ENCODE results near the gene TRABD2A. TPM values are rescaled to one million over a fixed set of nuclear protein-coding genes. Genes with fewer than 3 reads are reported as not detected.

The TRABD2A gene
- polyA plus RNA-seq, 4 donors, result 2.0 to 35.5 (median 14.1) TPM

- H3K4me3 ChIP-seq (ENCODE audit: low read depth in 1 of 3, low read length in 3 of 3), result peak overlapping the region; percentile 74 to 98 (median 88)
- 4 to 6% (median 6%) methylated on average over 15 of the region's 15 CpGs for WGBS, 3 donors
- FAIRE-seq, result no peak
- no peaks in the 10 kb centered on the region for H3K9me3 ChIP-seq (ENCODE audit: control insufficient read depth in 2 of 2, insufficient read depth in 1 of 2, low read depth in 1 of 2, low read length in 1 of 2)
- H3K36me3 ChIP-seq (ENCODE audit: control insufficient read depth in 3 of 3, insufficient read depth in 2 of 3, low read depth in 1 of 3, low read length in 3 of 3), result peaks cover 0 to 13% (median 0%) of the 10 kb centered on the region in 3 donors
- H3K27ac ChIP-seq (ENCODE audit: low read depth in 1 of 3, low read length in 2 of 3), result peak overlapping the region; percentile 96 to 98 (median 98)
- DNase-seq, result peak; percentile 73 to 79
- no peaks in the 10 kb centered on the region for H3K27me3 ChIP-seq (ENCODE audit: control insufficient read depth in 3 of 3, insufficient read depth in 3 of 3, low read length in 3 of 3)
- peaks cover 3 to 10% (median 8%) of the 10 kb centered on the region in 3 donors for H3K4me1 ChIP-seq (ENCODE audit: control insufficient read depth in 3 of 3, insufficient read depth in 2 of 3, low read depth in 1 of 3, low read length in 2 of 3)
Measured at GRCh38 chr2:84906900-84907714, 26.2 kb upstream of the TRABD2A start.

DNA sequence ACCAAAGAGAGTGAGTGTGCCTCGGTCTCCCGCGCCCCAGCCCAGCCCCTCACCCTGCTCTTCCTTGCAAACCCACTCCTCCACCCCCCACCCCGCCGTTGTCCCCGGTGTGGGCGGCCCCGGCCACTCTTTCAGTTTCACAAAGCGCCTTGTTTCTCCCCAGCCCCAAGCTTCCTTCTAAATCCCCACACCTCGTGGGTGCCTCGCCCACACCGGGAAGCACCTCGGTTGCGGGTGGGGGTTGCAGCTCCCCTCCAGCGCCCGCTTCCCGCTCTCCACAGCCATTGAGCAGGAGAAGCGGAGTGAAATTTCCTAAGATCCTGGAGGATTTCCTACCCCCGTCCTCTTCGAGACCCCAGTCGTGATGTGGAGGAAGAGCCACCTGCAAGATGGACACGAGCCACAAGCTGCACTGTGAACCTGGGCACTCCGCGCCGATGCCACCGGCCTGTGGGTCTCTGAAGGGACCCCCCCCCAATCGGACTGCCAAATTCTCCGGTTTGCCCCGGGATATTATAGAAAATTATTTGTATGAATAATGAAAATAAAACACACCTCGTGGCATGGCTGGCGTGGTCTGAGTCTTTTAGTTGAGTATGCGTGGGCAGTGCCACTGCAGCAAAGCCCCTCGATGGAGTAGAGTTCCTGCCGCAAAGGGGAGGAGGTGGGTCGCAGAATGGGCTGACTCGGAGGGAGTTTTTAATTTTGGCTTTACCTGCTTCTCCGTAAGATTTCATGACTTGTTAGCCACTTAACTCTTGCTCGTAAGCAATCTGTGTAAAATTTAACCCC is 25.4 kb upstream of the TRABD2A start:
- Histone ChIP-seq H3K4me1 (ENCODE audit: control insufficient read depth in 3 of 3, insufficient read depth in 2 of 3, low read depth in 1 of 3, low read length in 2 of 3) (peaks cover 3 to 10% (median 8%) of the 10 kb centered on the region in 3 donors), H3K36me3 (ENCODE audit: control insufficient read depth in 3 of 3, insufficient read depth in 2 of 3, low read depth in 1 of 3, low read length in 3 of 3) (peaks cover 0 to 13% (median 0%) of the 10 kb centered on the region in 3 donors), H3K4me3 (ENCODE audit: low read depth in 1 of 3, low read length in 3 of 3) (peak overlapping the region; percentile 74 to 98 (median 88)), H3K27ac (ENCODE audit: low read depth in 1 of 3, low read length in 2 of 3) (peak overlapping the region; percentile 96 to 98 (median 98)), H3K27me3 (ENCODE audit: control insufficient read depth in 3 of 3, insufficient read depth in 3 of 3, low read length in 3 of 3) (no peaks in the 10 kb centered on the region), H3K9me3 (ENCODE audit: control insufficient read depth in 2 of 2, insufficient read depth in 1 of 2, low read depth in 1 of 2, low read length in 1 of 2) (no peaks in the 10 kb centered on the region)
- peak; percentile 59 to 78 for DNase-seq
- 0 to 1% (median 0%) methylated on average over 38 of the region's 38 CpGs for WGBS, 3 donors
- no peak for FAIRE-seq

DNA sequence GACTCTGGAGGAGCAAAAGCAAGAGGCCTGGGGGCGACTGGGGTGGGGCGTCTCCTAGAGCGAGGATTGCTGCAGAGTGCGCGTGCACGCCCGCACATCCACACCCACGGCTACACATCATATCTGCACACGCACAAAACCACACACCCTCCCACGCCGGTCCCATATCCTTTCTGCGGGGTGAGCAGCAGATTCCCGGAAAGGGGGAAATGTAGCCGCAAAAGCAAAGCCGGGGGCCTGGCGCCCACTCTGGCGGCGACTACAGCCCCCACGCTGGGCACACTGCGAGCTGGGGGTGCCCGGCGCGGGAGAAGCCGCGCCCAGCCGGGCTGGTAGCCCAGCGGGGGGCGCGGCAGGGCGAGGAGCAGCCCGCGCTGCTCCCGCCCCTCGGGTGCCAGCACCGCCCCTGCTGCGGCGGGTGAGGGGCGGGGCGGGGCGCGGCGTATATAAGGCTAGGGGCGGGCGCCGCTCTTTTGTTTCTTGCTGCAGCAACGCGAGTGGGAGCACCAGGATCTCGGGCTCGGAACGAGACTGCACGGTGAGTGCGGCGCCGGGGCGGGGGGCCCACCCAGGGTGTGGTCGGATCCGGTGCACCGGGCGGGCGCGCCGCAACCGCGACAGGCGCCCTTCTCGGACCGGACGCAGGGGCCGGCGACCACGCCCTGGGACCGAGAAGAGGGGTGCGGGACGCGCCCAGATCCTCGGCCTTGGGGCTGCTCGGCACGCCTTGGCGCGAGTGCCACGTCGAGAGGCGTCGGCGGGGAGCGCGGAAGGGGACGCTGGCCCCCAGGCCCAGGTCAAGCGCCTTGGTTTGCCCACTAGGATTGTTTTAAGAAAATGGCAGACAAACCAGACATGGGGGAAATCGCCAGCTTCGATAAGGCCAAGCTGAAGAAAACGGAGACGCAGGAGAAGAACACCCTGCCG is 24.6 kb upstream of the TRABD2A start, which contains the start of gene TMSB10:
TSS of gene TMSB10 (plus strand) at position 476 of the 927 bp plus-strand sequence.
- no peak for FAIRE-seq
- peak; percentile 88 to 95 for DNase-seq
- Histone ChIP-seq H3K4me3 (ENCODE audit: low read depth in 1 of 3, low read length in 3 of 3) (peak within 1 kb of the TSS; percentile 74 to 98 (median 88)), H3K4me1 (ENCODE audit: control insufficient read depth in 3 of 3, insufficient read depth in 2 of 3, low read depth in 1 of 3, low read length in 2 of 3) (peaks cover 3 to 10% (median 8%) of the 10 kb centered on the region in 3 donors), H3K9me3 (ENCODE audit: control insufficient read depth in 2 of 2, insufficient read depth in 1 of 2, low read depth in 1 of 2, low read length in 1 of 2) (no peaks in the 10 kb centered on the region), H3K27ac (ENCODE audit: low read depth in 1 of 3, low read length in 2 of 3) (peak within 1 kb of the TSS; percentile 96 to 98 (median 98)), H3K27me3 (ENCODE audit: control insufficient read depth in 3 of 3, insufficient read depth in 3 of 3, low read length in 3 of 3) (no peaks in the 10 kb centered on the region), H3K36me3 (ENCODE audit: control insufficient read depth in 3 of 3, insufficient read depth in 2 of 3, low read depth in 1 of 3, low read length in 3 of 3) (peaks cover 0 to 13% (median 0%) of the 10 kb centered on the region in 3 donors)
- WGBS, 3 donors, result 0 to 1% (median 0%) methylated on average over 58 to 94 of the region's 94 CpGs

- WGBS, 3 donors, result 0 to 5% (median 1%) methylated on average over 18 to 21 of the region's 21 CpGs
- Histone ChIP-seq H3K36me3 (ENCODE audit: control insufficient read depth in 3 of 3, insufficient read depth in 2 of 3, low read depth in 1 of 3, low read length in 3 of 3) (peaks cover 0 to 13% (median 0%) of the 10 kb centered on the region in 3 donors), H3K27me3 (ENCODE audit: control insufficient read depth in 3 of 3, insufficient read depth in 3 of 3, low read length in 3 of 3) (no peaks in the 10 kb centered on the region), H3K27ac (ENCODE audit: low read depth in 1 of 3, low read length in 2 of 3) (peak overlapping the region; percentile 84 to 98 (median 92)), H3K9me3 (ENCODE audit: control insufficient read depth in 2 of 2, insufficient read depth in 1 of 2, low read depth in 1 of 2, low read length in 1 of 2) (no peaks in the 10 kb centered on the region), H3K4me3 (ENCODE audit: low read depth in 1 of 3, low read length in 3 of 3) (peak overlapping the region; percentile 74 to 98 (median 88)), H3K4me1 (ENCODE audit: control insufficient read depth in 3 of 3, insufficient read depth in 2 of 3, low read depth in 1 of 3, low read length in 2 of 3) (peaks cover 3 to 10% (median 8%) of the 10 kb centered on the region in 3 donors)
- FAIRE-seq (no peak), DNase-seq (peak; percentile 61 to 83)
Measured at GRCh38 chr2:84904717-84905174, 23.9 kb upstream of the TRABD2A start.

GRCh38 chr2:84904151-84904550 is 23.3 kb upstream of the TRABD2A start:
- H3K27ac ChIP-seq (ENCODE audit: low read depth in 1 of 3, low read length in 2 of 3), result peak overlapping the region in 1 of 3 donors; percentile 13
- no peak for FAIRE-seq
- no peaks in the 10 kb centered on the region for H3K27me3 ChIP-seq (ENCODE audit: control insufficient read depth in 3 of 3, insufficient read depth in 3 of 3, low read length in 3 of 3)
- 66 to 80% (median 75%) methylated on average over 9 of the region's 9 CpGs for WGBS, 3 donors
- DNase-seq, result no peak
- no peaks in the 10 kb centered on the region for H3K9me3 ChIP-seq (ENCODE audit: control insufficient read depth in 2 of 2, insufficient read depth in 1 of 2, low read depth in 1 of 2, low read length in 1 of 2)
- H3K4me3 ChIP-seq (ENCODE audit: low read depth in 1 of 3, low read length in 3 of 3), result no peak overlapping the region
- H3K4me1 ChIP-seq (ENCODE audit: control insufficient read depth in 3 of 3, insufficient read depth in 2 of 3, low read depth in 1 of 3, low read length in 2 of 3), result peaks cover 3 to 10% (median 8%) of the 10 kb centered on the region in 3 donors
- peaks cover 0 to 12% (median 0%) of the 10 kb centered on the region in 3 donors for H3K36me3 ChIP-seq (ENCODE audit: control insufficient read depth in 3 of 3, insufficient read depth in 2 of 3, low read depth in 1 of 3, low read length in 3 of 3)

DNA sequence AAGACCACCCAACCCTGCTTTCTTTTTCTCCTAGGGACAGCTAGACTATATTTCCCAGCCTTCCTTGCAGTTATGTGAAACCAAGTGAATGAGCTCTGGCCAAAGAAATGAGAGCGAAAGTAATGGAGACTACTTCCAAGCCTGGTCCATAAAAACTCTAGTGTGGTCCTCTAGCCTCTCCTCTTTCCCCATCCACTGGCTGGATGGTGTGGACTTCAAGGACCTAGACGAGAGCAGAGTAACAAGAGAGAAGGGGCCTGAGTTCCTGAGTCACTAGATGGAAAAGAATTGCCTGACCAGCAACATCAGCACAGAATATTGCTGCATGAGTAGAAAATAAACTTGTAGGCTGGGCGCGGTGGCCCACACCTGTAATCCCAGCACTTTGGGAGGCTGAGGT is 21.6 kb upstream of the TRABD2A start:
- Histone ChIP-seq H3K4me1 (ENCODE audit: control insufficient read depth in 3 of 3, insufficient read depth in 2 of 3, low read depth in 1 of 3, low read length in 2 of 3) (peaks cover 3 to 8% (median 4%) of the 10 kb centered on the region in 3 donors), H3K27ac (ENCODE audit: low read depth in 1 of 3, low read length in 2 of 3) (no peak overlapping the region), H3K9me3 (ENCODE audit: control insufficient read depth in 2 of 2, insufficient read depth in 1 of 2, low read depth in 1 of 2, low read length in 1 of 2) (no peaks in the 10 kb centered on the region), H3K27me3 (ENCODE audit: control insufficient read depth in 3 of 3, insufficient read depth in 3 of 3, low read length in 3 of 3) (no peaks in the 10 kb centered on the region), H3K4me3 (ENCODE audit: low read depth in 1 of 3, low read length in 3 of 3) (no peak overlapping the region), H3K36me3 (ENCODE audit: control insufficient read depth in 3 of 3, insufficient read depth in 2 of 3, low read depth in 1 of 3, low read length in 3 of 3) (peaks cover 0 to 10% (median 0%) of the 10 kb centered on the region in 3 donors)
- 97 to 98% (median 98%) methylated on average over 4 of the region's 4 CpGs for WGBS, 3 donors
- DNase-seq, result no peak
- no peak for FAIRE-seq

- Histone ChIP-seq H3K4me1 (ENCODE audit: control insufficient read depth in 3 of 3, insufficient read depth in 2 of 3, low read depth in 1 of 3, low read length in 2 of 3) (peaks cover 0 to 4% (median 3%) of the 10 kb centered on the region in 3 donors), H3K36me3 (ENCODE audit: control insufficient read depth in 3 of 3, insufficient read depth in 2 of 3, low read depth in 1 of 3, low read length in 3 of 3) (peaks cover 0 to 6% (median 0%) of the 10 kb centered on the region in 3 donors), H3K27me3 (ENCODE audit: control insufficient read depth in 3 of 3, insufficient read depth in 3 of 3, low read length in 3 of 3) (no peaks in the 10 kb centered on the region), H3K4me3 (ENCODE audit: low read depth in 1 of 3, low read length in 3 of 3) (no peak overlapping the region), H3K9me3 (ENCODE audit: control insufficient read depth in 2 of 2, insufficient read depth in 1 of 2, low read depth in 1 of 2, low read length in 1 of 2) (no peaks in the 10 kb centered on the region), H3K27ac (ENCODE audit: low read depth in 1 of 3, low read length in 2 of 3) (no peak overlapping the region)
- no peak for FAIRE-seq
- no peak for DNase-seq
- 79 to 89% (median 80%) methylated on average over 2 of the region's 2 CpGs for WGBS, 3 donors
Measured at GRCh38 chr2:84901593-84902120, 20.8 kb upstream of the TRABD2A start.
